Measurements from ENCODE around the gene RUNX1.
A peak's percentile ranks its signal among the peaks of the same experiment; 100 is the strongest.
"Not testable (repeated sequence)": the region's sequence is repeated elsewhere in the genome, so short reads cannot be mapped to it uniquely, and the experiment has no call there.

Gene RUNX1

GRCh38 chr21:34968414-34969333 lies 80.4 kb downstream of the RUNX1 start:
- DNase-seq = no peak

GRCh38 chr21:34967509-34968289 lies 81.4 kb downstream of the RUNX1 start:
- peak in 1 of 2 donors; percentile 45 for DNase-seq

- DNase-seq = not testable (repeated sequence)
Observed at GRCh38 chr21:34966881-34967280, 82.2 kb downstream of the RUNX1 start.

- DNase-seq = no peak
Observed at GRCh38 chr21:34965200-34966174, 83.6 kb downstream of the RUNX1 start.

- DNase-seq = no peak
Observed at GRCh38 chr21:34962586-34963222, 86.4 kb downstream of the RUNX1 start.

GRCh38 chr21:34962136-34962535 lies 87.0 kb downstream of the RUNX1 start:
- no peak for DNase-seq

GRCh38 chr21:34960687-34961086 lies 88.4 kb downstream of the RUNX1 start:
- no peak for DNase-seq

GRCh38 chr21:34959607-34960006 lies 89.5 kb downstream of the RUNX1 start:
- DNase-seq = no peak

- no peak for DNase-seq
Observed at GRCh38 chr21:34958040-34958439, 91.1 kb downstream of the RUNX1 start.

GRCh38 chr21:34956416-34957316 lies 92.4 kb downstream of the RUNX1 start:
- DNase-seq = no peak

- DNase-seq = no peak
Observed at GRCh38 chr21:34953950-34954349, 95.2 kb downstream of the RUNX1 start.

GRCh38 chr21:34952701-34953100 lies 96.4 kb downstream of the RUNX1 start:
- DNase-seq = no peak

- DNase-seq = not testable (repeated sequence)
Observed at GRCh38 chr21:34951868-34952267, 97.2 kb downstream of the RUNX1 start.

GRCh38 chr21:34950980-34951379 lies 98.1 kb downstream of the RUNX1 start:
- DNase-seq = no peak

GRCh38 chr21:34949499-34949898 lies 99.6 kb downstream of the RUNX1 start:
- no peak for DNase-seq

GRCh38 chr21:34949030-34949429 lies 100.1 kb downstream of the RUNX1 start:
- no peak for DNase-seq

- no peak for DNase-seq
Observed at GRCh38 chr21:34948157-34948556, 100.9 kb downstream of the RUNX1 start.

- DNase-seq = no peak
Observed at GRCh38 chr21:34946916-34947534, 102.1 kb downstream of the RUNX1 start.

- peak in 1 of 2 donors; percentile 80 for DNase-seq
Observed at GRCh38 chr21:34946385-34946840, 102.7 kb downstream of the RUNX1 start.

GRCh38 chr21:34945288-34945687 lies 103.8 kb downstream of the RUNX1 start:
- no peak for DNase-seq
